Omental fat pad (tissue), 4 donors: ENCODE data around the gene MIDN. TPM values are rescaled to one million over a fixed set of nuclear protein-coding genes. Genes with fewer than 3 reads are reported as not detected.
A peak's percentile ranks its signal among the peaks of the same experiment; 100 is the strongest.
"Not testable (repeated sequence)": the region's sequence is repeated elsewhere in the genome, so short reads cannot be mapped to it uniquely, and the experiment has no call there.

Source experiments
- ATAC-seq: fragments of 150-250 bp; one replicate; pipeline ENCODE4 v1.9.1; 2016; ENCODE audit warnings: mild to moderate bottlenecking, moderate library complexity; ENCODE audit not compliant: low FRiP score
- DNase-seq: peaks from one replicate; pipeline ENCODE4 v3.0.0-alpha.2; 2019; ENCODE audit warnings: low spot score
- CTCF ChIP-seq, 3 donors: fragments of 450-650 bp; IDR thresholded peaks; one replicate each; pipeline ENCODE4 v1.5.1; 2016 to 2017; ENCODE audit warnings: antibody characterized with exemption in 3 of 3, mild to moderate bottlenecking in 3 of 3, moderate library complexity in 2 of 3
- total RNA-seq, 4 donors: library from RNA; depleted of rRNA; stranded (reverse); fragments of >200 nt; gene quantifications; one replicate each; pipeline ENCODE4 v1.1.0, GENCODE V29; 2016

Gene MIDN
- total RNA-seq, 4 donors from 2014 or later: 24.5 to 68.6 (median 44.1) TPM

GRCh38 chr19:1245494-1246264, 2.7 kb upstream of the MIDN start:
- DNase-seq: no peak
- no peak for TF ChIP-seq CTCF (IDR thresholded peaks at IDR 0.05)
- ATAC-seq: no peak

- ATAC-seq, DNase-seq: not testable (repeated sequence)
Observed at GRCh38 chr19:1246265-1247087, 1.9 kb upstream of the MIDN start.

GRCh38 chr19:1247748-1248138, 640 bp upstream of the MIDN start:
- TF ChIP-seq CTCF (IDR thresholded peaks at IDR 0.05): no peak
- ATAC-seq: no peak

GRCh38 chr19:1248786-1249297, 459 bp downstream of the MIDN start:
- ATAC-seq (peak; percentile 13), DNase-seq (no peak)
- peak in 2 of 3 donors; percentile 88 to 92 for TF ChIP-seq CTCF (IDR thresholded peaks at IDR 0.05)

More at GRCh38 chr19:1247748-1248138, 640 bp upstream of the MIDN start:
- DNase-seq: no peak

GRCh38 chr19:1249298-1249989, 1.1 kb downstream of the MIDN start:
- no peak for TF ChIP-seq CTCF (IDR thresholded peaks at IDR 0.05)
- ATAC-seq (peak; percentile 29), DNase-seq (no peak)

GRCh38 chr19:1249990-1250436, 1.6 kb downstream of the MIDN start:
- no peak for DNase-seq
- no peak for ATAC-seq
- no peak for TF ChIP-seq CTCF (IDR thresholded peaks at IDR 0.05)
